ENCODE data around the gene TBCEL.

- TF ChIP-seq CTCF (conservative IDR thresholded peaks at IDR 0.05) (no peak), EZH2 (IDR thresholded peaks at IDR 0.05; ENCODE audit: low read depth) (no peak)
These were observed 114.4 kb downstream of the TBCEL start for GRCh38 chr11:121138259-121138658.

Measured in PC-9 (cell line).